GM19351 (cell line): ENCODE data around the gene GPR6.

Experiments used
- ATAC-seq: cut with Tn5 transposase; IDR thresholded peaks from one replicate; pipeline ENCODE4 v1.9.1; 2021; ENCODE audit warnings: mild to moderate bottlenecking, moderate library complexity; ENCODE audit not compliant: unreplicated experiment

Gene GPR6

GRCh38 chr6:109998159-109998785 is 20.2 kb downstream of the GPR6 start:
- ATAC-seq: no peak

GRCh38 chr6:109999740-110000139 is 21.6 kb downstream of the GPR6 start:
- ATAC-seq: no peak

GRCh38 chr6:110002676-110003075 is 24.6 kb downstream of the GPR6 start:
- no peak for ATAC-seq

- no peak for ATAC-seq
Observed at GRCh38 chr6:110013386-110013785, 35.3 kb downstream of the GPR6 start.

GRCh38 chr6:110015206-110015605 is 37.1 kb downstream of the GPR6 start:
- no peak for ATAC-seq

GRCh38 chr6:110017306-110017705 is 39.2 kb downstream of the GPR6 start:
- no peak for ATAC-seq

- no peak for ATAC-seq
Observed at GRCh38 chr6:110017946-110018345, 39.8 kb downstream of the GPR6 start.

GRCh38 chr6:110018486-110018885 is 40.4 kb downstream of the GPR6 start:
- no peak for ATAC-seq

- ATAC-seq: no peak
Observed at GRCh38 chr6:110020888-110021287, 42.8 kb downstream of the GPR6 start.

GRCh38 chr6:110029144-110029543 is 51.0 kb downstream of the GPR6 start:
- ATAC-seq: no peak
